Measurements from ENCODE around the gene ERCC2. TPM values are rescaled to one million over a fixed set of nuclear protein-coding genes. Genes with fewer than 3 reads are reported as not detected.

Gene ERCC2
- total and polyA plus RNA-seq, 2 of the 4 experiments (the other 2 are of a cell fraction): 30.6 to 66.5 TPM

DNA sequence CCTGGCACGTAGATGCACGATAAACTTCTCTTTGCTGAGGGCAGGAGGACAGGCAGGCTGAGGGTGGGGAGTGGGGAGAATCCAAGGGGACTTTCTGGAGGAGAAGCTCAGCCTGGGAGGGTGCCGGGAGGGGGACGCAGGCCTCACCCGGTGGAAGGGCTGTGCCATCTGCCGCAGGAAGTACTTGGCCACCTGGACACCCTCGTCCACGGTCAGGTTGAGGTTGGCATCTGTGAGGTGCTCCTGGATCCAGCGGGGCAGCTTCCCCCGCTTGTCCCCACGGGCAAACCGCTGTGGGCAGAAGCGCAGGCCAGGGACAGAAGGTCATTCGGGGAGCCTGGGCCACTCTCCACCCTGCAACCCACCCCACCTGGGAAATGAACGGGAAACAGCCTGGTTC, 18.3 kb downstream of the ERCC2 start:
- H3K4me3 ChIP-seq (ENCODE audit: insufficient read depth, low read depth, low read length): no peak overlapping the region
- no peak overlapping the region for H3K4ac ChIP-seq (ENCODE audit: low read depth, low read length)
- no peak overlapping the region for H3K18ac ChIP-seq (ENCODE audit: low read depth, low read length)
- dilution Hi-C loops (cut with HindIII; ENCODE audit: low sequenced_read_pairs, unreplicated experiment) (no loop called here), in situ Hi-C loops (cut with MboI; ENCODE audit: low sequenced_read_pairs) (no loop called here), intact Hi-C loops (cut with micrococcal nuclease) (no loop called here)
- H2AK5ac ChIP-seq (ENCODE audit: low read depth, low read length): no peak overlapping the region
- no peak overlapping the region for H2AFZ ChIP-seq (replicated peaks; ENCODE audit: low read length, poor library complexity)
- peaks cover 2% of the 10 kb centered on the region; the same call in 1 of the 2 replicates for H3K9me1 ChIP-seq (ENCODE audit: insufficient read depth, low read length)
- H2BK5ac ChIP-seq (ENCODE audit: low read depth, low read length, poor library complexity, severe bottlenecking): no peak overlapping the region
- H4K5ac ChIP-seq (ENCODE audit: low read depth, low read length): no peak overlapping the region
- BruUV-seq (replicated peaks): no TSS peak
- no peak overlapping the region for H3K56ac ChIP-seq (ENCODE audit: extremely low read depth, insufficient read depth, low read length)
- peaks cover 15% of the 10 kb centered on the region for H4K20me1 ChIP-seq (ENCODE audit: insufficient read depth, low read length)
- no peaks in the 10 kb centered on the region for H3K9me3 ChIP-seq (ENCODE audit: control insufficient read depth, insufficient read depth, low read length)
- peaks cover 48% of the 10 kb centered on the region for H3K36me3 ChIP-seq (ENCODE audit: control insufficient read depth, insufficient read depth, low read length)
- no peak overlapping the region for H3K4me2 ChIP-seq (ENCODE audit: low read depth, low read length)
- POLR2A ChIA-PET (ENCODE audit: unreplicated experiment): no interaction called here
- no peak overlapping the region for H4K91ac ChIP-seq (ENCODE audit: insufficient read depth, low read depth, low read length)
- DNase-seq (no peak), ATAC-seq (ENCODE audit: low read depth) (no peak)
- no peaks in the 10 kb centered on the region; the same call in 1 of the 2 replicates for H3K27me3 ChIP-seq (ENCODE audit: control insufficient read depth, insufficient read depth, low read length)
- H3K27ac ChIP-seq (ENCODE audit: insufficient read depth, low read length): no peak overlapping the region
- H3K9ac ChIP-seq (ENCODE audit: low read depth, low read length): no peak overlapping the region
- H2BK20ac ChIP-seq (ENCODE audit: low read depth, low read length): no peak overlapping the region
- no peaks in the 10 kb centered on the region for H3K4me1 ChIP-seq (ENCODE audit: control insufficient read depth, insufficient read depth, low read length)
- H3K79me1 ChIP-seq (ENCODE audit: low read depth in 1 of 2, low read length in 2 of 2): peaks cover 0 to 10% of the 10 kb centered on the region in 2 experiments; a peak in 2 of 4 replicates
- WGBS, 2 experiments (ENCODE audit: extremely low coverage in 2 of 2, insufficient read length in 1 of 2): no CpG with 5 or more reads among the region's 15 CpGs
- TF ChIP-seq RFX5 (IDR thresholded peaks at IDR 0.05; ENCODE audit: low read depth, low read length) (no peak), CHD1 (IDR thresholded peaks at IDR 0.05; ENCODE audit: low read depth, low read length) (no peak), RAD21 (IDR thresholded peaks at IDR 0.05; ENCODE audit: low read length) (no peak), BHLHE40 (IDR thresholded peaks at IDR 0.05; ENCODE audit: low read depth, low read length) (no peak), MXI1 (IDR thresholded peaks at IDR 0.05; ENCODE audit: borderline replicate concordance, low read depth, low read length) (no peak), CTCF (conservative IDR thresholded peaks at IDR 0.05; ENCODE audit: low read depth, low read length) (no peak), MAFK (IDR thresholded peaks at IDR 0.05; ENCODE audit: low read depth, low read length) (no peak), FOS (IDR thresholded peaks at IDR 0.05; ENCODE audit: low read depth, low read length) (no peak), RCOR1 (IDR thresholded peaks at IDR 0.05; ENCODE audit: insufficient replicate concordance, low read length) (no peak), CEBPB (IDR thresholded peaks at IDR 0.05; ENCODE audit: low read depth, low read length) (no peak), POLR2A (IDR thresholded peaks at IDR 0.05; ENCODE audit: low read depth, low read length) (no peak), MAZ (IDR thresholded peaks at IDR 0.05; ENCODE audit: borderline replicate concordance, low read depth, low read length) (no peak), SMC3 (IDR thresholded peaks at IDR 0.05; ENCODE audit: low read depth, low read length) (no peak), NFE2L2 (IDR thresholded peaks at IDR 0.05; ENCODE audit: low read depth, low read length) (no peak)
- TF ChIP-seq, protein P1, sequence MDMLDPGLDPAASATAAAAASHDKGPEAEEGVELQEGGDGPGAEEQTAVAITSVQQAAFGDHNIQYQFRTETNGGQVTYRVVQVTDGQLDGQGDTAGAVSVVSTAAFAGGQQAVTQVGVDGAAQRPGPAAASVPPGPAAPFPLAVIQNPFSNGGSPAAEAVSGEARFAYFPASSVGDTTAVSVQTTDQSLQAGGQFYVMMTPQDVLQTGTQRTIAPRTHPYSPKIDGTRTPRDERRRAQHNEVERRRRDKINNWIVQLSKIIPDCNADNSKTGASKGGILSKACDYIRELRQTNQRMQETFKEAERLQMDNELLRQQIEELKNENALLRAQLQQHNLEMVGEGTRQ (IDR thresholded peaks at IDR 0.05; ENCODE audit: low read depth, low read length): no peak
- TF ChIP-seq, protein P2, sequence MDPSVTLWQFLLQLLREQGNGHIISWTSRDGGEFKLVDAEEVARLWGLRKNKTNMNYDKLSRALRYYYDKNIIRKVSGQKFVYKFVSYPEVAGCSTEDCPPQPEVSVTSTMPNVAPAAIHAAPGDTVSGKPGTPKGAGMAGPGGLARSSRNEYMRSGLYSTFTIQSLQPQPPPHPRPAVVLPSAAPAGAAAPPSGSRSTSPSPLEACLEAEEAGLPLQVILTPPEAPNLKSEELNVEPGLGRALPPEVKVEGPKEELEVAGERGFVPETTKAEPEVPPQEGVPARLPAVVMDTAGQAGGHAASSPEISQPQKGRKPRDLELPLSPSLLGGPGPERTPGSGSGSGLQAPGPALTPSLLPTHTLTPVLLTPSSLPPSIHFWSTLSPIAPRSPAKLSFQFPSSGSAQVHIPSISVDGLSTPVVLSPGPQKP (IDR thresholded peaks at IDR 0.05; ENCODE audit: borderline replicate concordance, low read depth, low read length): no peak
- CTCF ChIA-PET: no interaction called here
- H2AK9ac ChIP-seq (replicated peaks; ENCODE audit: low read depth, low read length, poor library complexity): no peak overlapping the region
- H3K14ac ChIP-seq (replicated peaks; ENCODE audit: low read depth, low read length): no peak overlapping the region
- H2BK15ac ChIP-seq (ENCODE audit: low read depth, low read length): no peak overlapping the region
- no peak overlapping the region for H3K23ac ChIP-seq (ENCODE audit: low read depth, low read length)
- no peak overlapping the region for H4K8ac ChIP-seq (ENCODE audit: low read depth in 2 of 2, low read length in 2 of 2)
- no peak overlapping the region for H2BK120ac ChIP-seq (ENCODE audit: low read depth, low read length)

Data from IMR-90 (cell line).